HL-60 (cell line): ENCODE data around the gene LARGE2.

ENCODE experiments used
- CTCF ChIP-seq: IDR thresholded peaks from one replicate; pipeline ENCODE4 v1.5.1; 2011; ENCODE audit warnings: low read length, control low read depth, inconsistent platforms; ENCODE audit not compliant: insufficient read depth
- POLR2AphosphoS5 ChIP-seq: IDR thresholded peaks from 2 replicates; pipeline ENCODE4 v1.6.1; 2012; ENCODE audit warnings: low read depth
- TF ChIP-seq, protein P1 (sequence below): IDR thresholded peaks from 2 replicates; pipeline ENCODE4 v1.6.1; 2012; ENCODE audit warnings: low read depth; ENCODE audit not compliant: insufficient replicate concordance

DNA sequence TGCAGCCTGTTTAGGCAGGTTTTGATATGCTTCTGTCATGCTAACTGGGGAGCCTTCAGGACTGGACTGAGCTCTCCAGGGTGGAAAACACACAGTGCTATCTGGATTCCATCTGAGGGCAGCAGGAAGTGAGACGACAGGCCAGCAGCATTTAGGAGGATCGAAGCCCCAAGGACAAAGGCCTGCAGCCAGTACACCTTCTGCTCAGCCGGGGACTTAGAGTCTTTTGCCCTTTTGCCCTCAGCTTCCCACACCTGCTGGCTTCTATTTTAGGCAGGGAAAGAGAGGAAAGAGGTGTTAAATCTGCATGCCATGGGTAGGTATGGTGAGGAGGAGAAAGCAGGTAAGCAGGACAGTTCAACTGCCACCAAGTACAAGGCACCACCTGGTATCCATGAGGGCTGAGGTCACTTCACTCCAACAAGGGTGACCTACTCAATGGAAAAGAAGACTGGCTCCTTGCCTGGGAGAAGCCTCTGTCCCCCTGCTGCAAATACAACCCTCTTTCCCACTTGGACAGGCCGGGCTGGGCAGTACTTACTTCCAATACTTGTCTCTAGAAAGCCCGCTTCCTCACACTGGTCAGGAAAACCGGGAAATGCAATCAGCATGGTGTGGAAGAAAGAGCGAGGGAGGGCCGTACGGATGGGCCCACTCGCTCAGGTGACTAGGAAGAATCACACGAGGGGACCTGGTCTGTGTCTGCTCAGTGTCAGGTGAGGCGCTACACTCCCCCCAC is 12.3 kb downstream of the LARGE2 start:
- TF ChIP-seq CTCF (no peak), POLR2AphosphoS5 (no peak)
- TF ChIP-seq, protein P1, sequence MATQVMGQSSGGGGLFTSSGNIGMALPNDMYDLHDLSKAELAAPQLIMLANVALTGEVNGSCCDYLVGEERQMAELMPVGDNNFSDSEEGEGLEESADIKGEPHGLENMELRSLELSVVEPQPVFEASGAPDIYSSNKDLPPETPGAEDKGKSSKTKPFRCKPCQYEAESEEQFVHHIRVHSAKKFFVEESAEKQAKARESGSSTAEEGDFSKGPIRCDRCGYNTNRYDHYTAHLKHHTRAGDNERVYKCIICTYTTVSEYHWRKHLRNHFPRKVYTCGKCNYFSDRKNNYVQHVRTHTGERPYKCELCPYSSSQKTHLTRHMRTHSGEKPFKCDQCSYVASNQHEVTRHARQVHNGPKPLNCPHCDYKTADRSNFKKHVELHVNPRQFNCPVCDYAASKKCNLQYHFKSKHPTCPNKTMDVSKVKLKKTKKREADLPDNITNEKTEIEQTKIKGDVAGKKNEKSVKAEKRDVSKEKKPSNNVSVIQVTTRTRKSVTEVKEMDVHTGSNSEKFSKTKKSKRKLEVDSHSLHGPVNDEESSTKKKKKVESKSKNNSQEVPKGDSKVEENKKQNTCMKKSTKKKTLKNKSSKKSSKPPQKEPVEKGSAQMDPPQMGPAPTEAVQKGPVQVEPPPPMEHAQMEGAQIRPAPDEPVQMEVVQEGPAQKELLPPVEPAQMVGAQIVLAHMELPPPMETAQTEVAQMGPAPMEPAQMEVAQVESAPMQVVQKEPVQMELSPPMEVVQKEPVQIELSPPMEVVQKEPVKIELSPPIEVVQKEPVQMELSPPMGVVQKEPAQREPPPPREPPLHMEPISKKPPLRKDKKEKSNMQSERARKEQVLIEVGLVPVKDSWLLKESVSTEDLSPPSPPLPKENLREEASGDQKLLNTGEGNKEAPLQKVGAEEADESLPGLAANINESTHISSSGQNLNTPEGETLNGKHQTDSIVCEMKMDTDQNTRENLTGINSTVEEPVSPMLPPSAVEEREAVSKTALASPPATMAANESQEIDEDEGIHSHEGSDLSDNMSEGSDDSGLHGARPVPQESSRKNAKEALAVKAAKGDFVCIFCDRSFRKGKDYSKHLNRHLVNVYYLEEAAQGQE: no peak
